Right lobe of liver (tissue), 6 donors: ENCODE data around the gene CARHSP1. TPM values are rescaled to one million over a fixed set of nuclear protein-coding genes. Genes with fewer than 3 reads are reported as not detected.

Source experiments
- ATAC-seq, 4 donors: fragments of 200-7000 bp; cut with Tn5 transposase; one replicate each; pipeline ENCODE4 v1.9.1; 2020; ENCODE audit warnings: mild to moderate bottlenecking in 4 of 4, moderate library complexity in 4 of 4
- DNase-seq, 3 donors: peaks; one replicate each; pipeline ENCODE4 v3.0.0-alpha.2; 2020
- H3K27ac ChIP-seq, 3 donors: fragments of 200-600 bp; one replicate each; pipeline ENCODE4 v1.8.0; 2022
- H3K27me3 ChIP-seq, 2 donors: fragments of 200-600 bp; one replicate each; pipeline ENCODE4 v1.8.0; 2022
- H3K36me3 ChIP-seq, 4 donors: fragments of 200-600 bp; sonication (generic) in 1 of 4; one replicate each; pipeline versions ENCODE4 v1.5.1 to v1.8.0; 2017 to 2022; ENCODE audit warnings: control low read depth in 1 of 4
- H3K4me1 ChIP-seq, 4 donors: fragments of 200-600 bp; sonication (generic) in 1 of 4; one replicate each; pipeline versions ENCODE4 v1.5.1 to v1.8.0; 2017 to 2022; ENCODE audit warnings: control low read depth in 1 of 4
- H3K4me3 ChIP-seq, 3 donors: fragments of 200-600 bp; one replicate each; pipeline ENCODE4 v1.8.0; 2022
- H3K9me3 ChIP-seq, 4 donors: fragments of 200-600 bp; sonication (generic) in 1 of 4; one replicate each; pipeline versions ENCODE4 v1.5.1 to v1.8.0; 2017 to 2022; ENCODE audit warnings: control low read depth in 1 of 4
- CTCF ChIP-seq, 4 donors: fragments of 200-600 bp in 3 of 4; fragments of 450-650 bp in 1 of 4; IDR thresholded peaks; one replicate each; pipeline versions ENCODE4 v1.5.1 to v1.8.0; 2016 to 2022; ENCODE audit warnings: antibody characterized with exemption in 4 of 4, mild to moderate bottlenecking in 2 of 4
- POLR2A ChIP-seq: fragments of 450-650 bp; IDR thresholded peaks from one replicate; pipeline ENCODE4 v1.6.1; 2017; ENCODE audit warnings: antibody characterized with exemption, mild to moderate bottlenecking
- WGBS: methylation state at CpG from one replicate; pipeline ENCODE4 v1.1.6; 2018; ENCODE audit warnings: low coverage, low lambda C conversion rate; ENCODE audit not compliant: insufficient coverage; ENCODE audit errors: missing lambda C conversion rate; 5-methylcytosine and 5-hydroxymethylcytosine counted together
- intact Hi-C, 2 donors: fragments of 100-400 bp; cut with DNase I; formaldehyde crosslinking; loops; one replicate each; pipeline versions ENCODE4 v1.11.2 to v1.14.1; 2022
- total RNA-seq, 6 experiments: library from RNA; depleted of rRNA in 2 of 6; stranded (reverse); fragments of >200 nt in 2 of 6; fragmentation: NEBNext Ultra II Directional in 3 of 6; extraction: Animal tissue kit (Norgen Biotek cat#: 25700) in 3 of 6; gene quantifications; one replicate each; pipeline versions ENCODE4 v1.1.0 to v1.2.4, GENCODE V29; 2016 to 2023
- donor health status: DM: no; HTN: yes; CAD: no.
- donor health status: DM: no; HTN: no; CAD: no.
- donor health status: DM: no; HTN: no; CAD: no.
- donor health status: DM: no; HTN: yes; CAD: no.
- donor health status: DM: no; HTN: yes; CAD: no.

Gene CARHSP1
- total RNA-seq, 6 experiments from 2014 or later = 61.5 to 132 (median 73.1) TPM

- no peak overlapping the region for H3K27ac ChIP-seq
- no peak overlapping the region for H3K4me3 ChIP-seq
- 92% methylated on average over 2 of the region's 3 CpGs for WGBS
- H3K36me3 ChIP-seq = peaks cover 5 to 94% (median 22%) of the 10 kb centered on the region in 4 donors
- no peak for DNase-seq
- H3K27me3 ChIP-seq = no peaks in the 10 kb centered on the region
- H3K9me3 ChIP-seq = no peaks in the 10 kb centered on the region
- TF ChIP-seq POLR2A = no peak
- TF ChIP-seq CTCF (IDR thresholded peaks at IDR 0.05) = no peak
- intact Hi-C loops = no loop called here
- ATAC-seq = no peak
- no peaks in the 10 kb centered on the region for H3K4me1 ChIP-seq
Observed at GRCh38 chr16:8914098-8914497, 45.3 kb upstream of the CARHSP1 start.

- Histone ChIP-seq H3K9me3 (no peaks in the 10 kb centered on the region), H3K4me1 (no peaks in the 10 kb centered on the region), H3K4me3 (no peak overlapping the region), H3K36me3 (peaks cover 5 to 93% (median 22%) of the 10 kb centered on the region in 4 donors), H3K27ac (no peak overlapping the region), H3K27me3 (no peaks in the 10 kb centered on the region)
- 100% methylated on average over 2 of the region's 4 CpGs for WGBS
- no peak for ATAC-seq
- DNase-seq = no peak
- intact Hi-C loops = no loop called here
- no peak for TF ChIP-seq POLR2A
- no peak for TF ChIP-seq CTCF (IDR thresholded peaks at IDR 0.05)
Observed at GRCh38 chr16:8912793-8913192, 44.0 kb upstream of the CARHSP1 start.

GRCh38 chr16:8910811-8911210, 42.0 kb upstream of the CARHSP1 start:
- peaks cover 8 to 89% (median 24%) of the 10 kb centered on the region in 4 donors for H3K36me3 ChIP-seq
- 70% methylated on average over 1 of the region's 1 CpG for WGBS
- ATAC-seq = no peak
- H3K9me3 ChIP-seq = no peaks in the 10 kb centered on the region
- TF ChIP-seq CTCF (IDR thresholded peaks at IDR 0.05) (no peak), POLR2A (no peak)
- no peak overlapping the region for H3K4me3 ChIP-seq
- no peaks in the 10 kb centered on the region for H3K27me3 ChIP-seq
- intact Hi-C loops = no loop called here
- no peaks in the 10 kb centered on the region for H3K4me1 ChIP-seq
- no peak for DNase-seq
- H3K27ac ChIP-seq = no peak overlapping the region

- Histone ChIP-seq H3K27ac (no peak overlapping the region), H3K9me3 (no peaks in the 10 kb centered on the region), H3K4me3 (no peak overlapping the region), H3K4me1 (no peaks in the 10 kb centered on the region), H3K36me3 (peaks cover 0 to 89% (median 29%) of the 10 kb centered on the region in 4 donors), H3K27me3 (no peaks in the 10 kb centered on the region)
- intact Hi-C loops = no loop called here
- TF ChIP-seq CTCF (IDR thresholded peaks at IDR 0.05) (no peak), POLR2A (no peak)
- 63% methylated on average over 5 of the region's 8 CpGs for WGBS
- DNase-seq (no peak), ATAC-seq (peak in 1 of 4 donors; percentile 24)
Observed at GRCh38 chr16:8908810-8909468, 40.1 kb upstream of the CARHSP1 start.
